Right lobe of liver (tissue), 6 donors: ENCODE results near the gene FUT2. TPM values are rescaled to one million over a fixed set of nuclear protein-coding genes. Genes with fewer than 3 reads are reported as not detected.
A peak's percentile ranks its signal among the peaks of the same experiment; 100 is the strongest.

Experiments used
- ATAC-seq, 4 donors: fragments of 200-7000 bp; cut with Tn5 transposase; one replicate each; pipeline ENCODE4 v1.9.1; 2020; ENCODE audit warnings: mild to moderate bottlenecking in 4 of 4, moderate library complexity in 4 of 4
- DNase-seq, 3 donors: peaks; one replicate each; pipeline ENCODE4 v3.0.0-alpha.2; 2020
- H3K27ac ChIP-seq, 3 donors: fragments of 200-600 bp; one replicate each; pipeline ENCODE4 v1.8.0; 2022
- H3K27me3 ChIP-seq, 2 donors: fragments of 200-600 bp; one replicate each; pipeline ENCODE4 v1.8.0; 2022
- H3K36me3 ChIP-seq, 4 donors: fragments of 200-600 bp; sonication (generic) in 1 of 4; one replicate each; pipeline versions ENCODE4 v1.5.1 to v1.8.0; 2017 to 2022; ENCODE audit warnings: control low read depth in 1 of 4
- H3K4me1 ChIP-seq, 4 donors: fragments of 200-600 bp; sonication (generic) in 1 of 4; one replicate each; pipeline versions ENCODE4 v1.5.1 to v1.8.0; 2017 to 2022; ENCODE audit warnings: control low read depth in 1 of 4
- H3K4me3 ChIP-seq, 3 donors: fragments of 200-600 bp; one replicate each; pipeline ENCODE4 v1.8.0; 2022
- H3K9me3 ChIP-seq, 4 donors: fragments of 200-600 bp; sonication (generic) in 1 of 4; one replicate each; pipeline versions ENCODE4 v1.5.1 to v1.8.0; 2017 to 2022; ENCODE audit warnings: control low read depth in 1 of 4
- POLR2A ChIP-seq: fragments of 450-650 bp; IDR thresholded peaks from one replicate; pipeline ENCODE4 v1.6.1; 2017; ENCODE audit warnings: antibody characterized with exemption, mild to moderate bottlenecking
- WGBS: methylation state at CpG from one replicate; pipeline ENCODE4 v1.1.6; 2018; ENCODE audit warnings: low coverage, low lambda C conversion rate; ENCODE audit not compliant: insufficient coverage; ENCODE audit errors: missing lambda C conversion rate; 5-methylcytosine and 5-hydroxymethylcytosine counted together
- intact Hi-C, 2 donors: fragments of 100-400 bp; cut with DNase I; formaldehyde crosslinking; loops; one replicate each; pipeline versions ENCODE4 v1.11.2 to v1.14.1; 2022
- total RNA-seq, 6 experiments: library from RNA; depleted of rRNA in 2 of 6; stranded (reverse); fragments of >200 nt in 2 of 6; fragmentation: NEBNext Ultra II Directional in 3 of 6; extraction: Animal tissue kit (Norgen Biotek cat#: 25700) in 3 of 6; gene quantifications; one replicate each; pipeline versions ENCODE4 v1.1.0 to v1.2.4, GENCODE V29; 2016 to 2023
- TF ChIP-seq, protein P1 (sequence below), 4 donors: fragments of 200-600 bp in 3 of 4; fragments of 450-650 bp in 1 of 4; IDR thresholded peaks; one replicate each; pipeline versions ENCODE4 v1.5.1 to v1.8.0; 2016 to 2022; ENCODE audit warnings: antibody characterized with exemption in 4 of 4, mild to moderate bottlenecking in 2 of 4
- donor health status: DM: no; HTN: yes; CAD: no.
- donor health status: DM: no; HTN: no; CAD: no.
- donor health status: DM: no; HTN: no; CAD: no.
- donor health status: DM: no; HTN: yes; CAD: no.
- donor health status: DM: no; HTN: yes; CAD: no.

The FUT2 gene
- total RNA-seq, 6 experiments from 2014 or later = 2.6 TPM; not detected in 5

DNA sequence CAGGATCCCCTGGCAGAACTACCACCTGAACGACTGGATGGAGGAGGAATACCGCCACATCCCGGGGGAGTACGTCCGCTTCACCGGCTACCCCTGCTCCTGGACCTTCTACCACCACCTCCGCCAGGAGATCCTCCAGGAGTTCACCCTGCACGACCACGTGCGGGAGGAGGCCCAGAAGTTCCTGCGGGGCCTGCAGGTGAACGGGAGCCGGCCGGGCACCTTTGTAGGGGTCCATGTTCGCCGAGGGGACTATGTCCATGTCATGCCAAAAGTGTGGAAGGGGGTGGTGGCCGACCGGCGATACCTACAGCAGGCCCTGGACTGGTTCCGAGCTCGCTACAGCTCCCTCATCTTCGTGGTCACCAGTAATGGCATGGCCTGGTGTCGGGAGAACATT is 7.5 kb downstream of the FUT2 start:
- H3K9me3 ChIP-seq = no peaks in the 10 kb centered on the region
- no peaks in the 10 kb centered on the region for H3K36me3 ChIP-seq
- H3K27ac ChIP-seq = no peak overlapping the region
- WGBS = no CpG with 5 or more reads among the region's 23 CpGs
- H3K4me3 ChIP-seq = no peak overlapping the region
- H3K4me1 ChIP-seq = no peaks in the 10 kb centered on the region
- TF ChIP-seq, protein P1, sequence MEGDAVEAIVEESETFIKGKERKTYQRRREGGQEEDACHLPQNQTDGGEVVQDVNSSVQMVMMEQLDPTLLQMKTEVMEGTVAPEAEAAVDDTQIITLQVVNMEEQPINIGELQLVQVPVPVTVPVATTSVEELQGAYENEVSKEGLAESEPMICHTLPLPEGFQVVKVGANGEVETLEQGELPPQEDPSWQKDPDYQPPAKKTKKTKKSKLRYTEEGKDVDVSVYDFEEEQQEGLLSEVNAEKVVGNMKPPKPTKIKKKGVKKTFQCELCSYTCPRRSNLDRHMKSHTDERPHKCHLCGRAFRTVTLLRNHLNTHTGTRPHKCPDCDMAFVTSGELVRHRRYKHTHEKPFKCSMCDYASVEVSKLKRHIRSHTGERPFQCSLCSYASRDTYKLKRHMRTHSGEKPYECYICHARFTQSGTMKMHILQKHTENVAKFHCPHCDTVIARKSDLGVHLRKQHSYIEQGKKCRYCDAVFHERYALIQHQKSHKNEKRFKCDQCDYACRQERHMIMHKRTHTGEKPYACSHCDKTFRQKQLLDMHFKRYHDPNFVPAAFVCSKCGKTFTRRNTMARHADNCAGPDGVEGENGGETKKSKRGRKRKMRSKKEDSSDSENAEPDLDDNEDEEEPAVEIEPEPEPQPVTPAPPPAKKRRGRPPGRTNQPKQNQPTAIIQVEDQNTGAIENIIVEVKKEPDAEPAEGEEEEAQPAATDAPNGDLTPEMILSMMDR (IDR thresholded peaks at IDR 0.05) = no peak
- TF ChIP-seq POLR2A = no peak
- intact Hi-C loops = no loop called here
- peak in 1 of 4 donors; percentile 30 for ATAC-seq
- no peaks in the 10 kb centered on the region for H3K27me3 ChIP-seq
- DNase-seq = no peak

DNA sequence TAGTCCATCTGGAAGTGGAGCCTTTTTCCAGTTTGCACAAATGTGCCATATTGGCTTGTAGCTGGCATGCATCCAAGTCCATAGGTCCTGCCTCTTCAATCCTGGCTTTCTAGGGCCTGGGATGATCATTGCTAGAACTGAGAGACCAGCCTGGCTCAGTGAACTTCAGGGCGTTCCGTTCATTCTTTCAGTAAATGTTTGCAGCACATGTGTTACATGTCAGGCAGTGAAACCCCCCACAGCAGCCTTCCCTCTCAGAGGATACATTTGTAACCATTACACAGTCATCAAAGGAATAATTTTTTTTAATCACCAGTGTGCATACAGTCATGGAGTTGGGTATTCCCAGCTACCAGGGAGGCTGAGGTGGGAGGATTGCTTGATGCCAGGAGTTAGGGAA is 9.7 kb downstream of the FUT2 start:
- H3K4me3 ChIP-seq = no peak overlapping the region
- H3K36me3 ChIP-seq = no peaks in the 10 kb centered on the region
- H3K9me3 ChIP-seq = no peaks in the 10 kb centered on the region
- ATAC-seq (no peak), DNase-seq (no peak)
- no peak for TF ChIP-seq POLR2A
- TF ChIP-seq, protein P1 (IDR thresholded peaks at IDR 0.05) = no peak
- WGBS = 75% methylated on average over 2 of the region's 2 CpGs
- H3K27me3 ChIP-seq = no peaks in the 10 kb centered on the region
- H3K4me1 ChIP-seq = no peaks in the 10 kb centered on the region
- no peak overlapping the region for H3K27ac ChIP-seq
- intact Hi-C loops = no loop called here

DNA sequence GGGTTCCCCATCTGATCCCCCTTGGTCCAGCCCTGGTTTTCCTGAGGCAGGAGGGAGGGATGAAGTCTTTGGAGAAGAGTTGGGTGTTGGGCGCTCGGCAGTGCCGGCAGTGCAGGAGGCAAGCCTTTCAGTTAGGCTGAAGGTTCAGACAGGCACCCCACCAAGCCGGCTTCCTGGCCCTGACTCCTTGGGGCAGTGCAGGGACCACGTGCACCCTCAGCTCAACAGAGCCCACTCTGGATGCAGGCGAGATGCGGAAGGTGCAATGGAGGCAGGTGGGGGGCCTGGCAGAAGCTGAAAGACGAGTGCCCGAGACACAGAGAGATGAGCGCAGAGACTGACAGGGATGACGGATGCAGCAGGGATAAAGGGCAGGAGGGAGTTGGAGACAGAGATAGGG is 12.7 kb downstream of the FUT2 start:
- intact Hi-C loops = no loop called here
- no peaks in the 10 kb centered on the region for H3K9me3 ChIP-seq
- no peak overlapping the region for H3K27ac ChIP-seq
- ATAC-seq (no peak), DNase-seq (no peak)
- TF ChIP-seq POLR2A = no peak
- TF ChIP-seq, protein P1 (IDR thresholded peaks at IDR 0.05) = no peak
- no peaks in the 10 kb centered on the region for H3K36me3 ChIP-seq
- no peaks in the 10 kb centered on the region for H3K4me1 ChIP-seq
- no peaks in the 10 kb centered on the region for H3K27me3 ChIP-seq
- H3K4me3 ChIP-seq = no peak overlapping the region
- 76% methylated on average over 7 of the region's 11 CpGs for WGBS

DNA sequence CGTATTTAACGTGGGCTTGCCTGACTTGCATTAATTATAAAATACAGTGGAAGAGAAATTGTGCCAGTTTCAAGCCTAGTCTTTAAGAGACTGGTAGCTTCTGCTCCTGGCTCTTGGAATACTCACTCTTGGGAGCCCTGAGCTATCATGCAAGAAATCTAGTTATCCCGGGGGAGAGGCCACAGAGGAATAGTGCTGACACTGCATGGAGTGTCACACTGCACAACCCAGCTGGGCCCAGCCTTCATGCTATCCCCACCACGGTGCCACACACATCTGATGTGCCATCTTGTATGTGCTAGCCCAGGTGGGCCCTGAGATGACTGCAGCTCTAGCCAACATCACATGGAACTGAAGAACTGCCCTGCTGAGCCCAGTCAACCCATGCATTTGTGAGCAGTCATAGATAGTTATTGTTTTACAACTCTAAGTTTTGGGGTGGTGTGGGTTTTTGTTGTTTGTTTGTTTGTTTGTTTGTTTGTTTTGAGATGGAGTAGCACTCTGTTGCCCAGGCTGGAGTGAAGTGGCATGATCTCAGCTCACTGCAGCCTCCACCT is 15.4 kb downstream of the FUT2 start:
- no peak overlapping the region for H3K4me3 ChIP-seq
- 72% methylated on average over 3 of the region's 4 CpGs for WGBS

More for the DNA sequence above, 15.4 kb downstream of the FUT2 start:
- DNase-seq (no peak), ATAC-seq (no peak)
- Histone ChIP-seq H3K36me3 (no peaks in the 10 kb centered on the region), H3K4me1 (peaks cover 0 to 3% (median 0%) of the 10 kb centered on the region in 4 donors), H3K9me3 (no peaks in the 10 kb centered on the region), H3K27ac (no peak overlapping the region), H3K27me3 (no peaks in the 10 kb centered on the region)
- intact Hi-C loops = no loop called here
- TF ChIP-seq POLR2A = no peak
- TF ChIP-seq, protein P1 (IDR thresholded peaks at IDR 0.05) = no peak
